GM12878 (cell line): Measurements from ENCODE around the gene SLC38A1. TPM values are rescaled to one million over a fixed set of nuclear protein-coding genes. Genes with fewer than 3 reads are reported as not detected.

ENCODE experiments used
- CBX5 ChIP-seq: sonication (generic); IDR thresholded peaks from 2 replicates; pipeline ENCODE4 v1.6.1; 2016; ENCODE audit warnings: low read depth, moderate library complexity, mild to moderate bottlenecking, inconsistent platforms
- CHD1 ChIP-seq: IDR thresholded peaks from 2 replicates; pipeline ENCODE4 v1.6.1; 2012; ENCODE audit warnings: low read depth, low read length, improper control_type of control experiment
- CHD4 ChIP-seq: fragments of 200-600 bp; sonication (generic); IDR thresholded peaks from 2 replicates; pipeline ENCODE4 v1.6.1; 2016; ENCODE audit warnings: mild to moderate bottlenecking
- CUX1 ChIP-seq: IDR thresholded peaks from 2 replicates; pipeline ENCODE4 v1.6.1; 2012; ENCODE audit warnings: improper control_type of control experiment, low read depth, low read length; ENCODE audit not compliant: insufficient replicate concordance
- ESRRA ChIP-seq: IDR thresholded peaks from 2 replicates; pipeline ENCODE4 v1.6.1; 2012; ENCODE audit warnings: mild to moderate bottlenecking, low read length, improper control_type of control experiment
- GABPA ChIP-seq: IDR thresholded peaks from 2 replicates; pipeline ENCODE4 v1.6.1; 2014; ENCODE audit warnings: antibody characterized with exemption, low read depth, mild to moderate bottlenecking, inconsistent platforms
- HDAC2 ChIP-seq: fragments of 200-600 bp; sonication (generic); IDR thresholded peaks from 2 replicates; pipeline ENCODE4 v1.6.1; 2017
- MLLT1 ChIP-seq: fragments of 450-650 bp; IDR thresholded peaks from 2 replicates; pipeline ENCODE4 v1.6.1; 2016; ENCODE audit warnings: mild to moderate bottlenecking
- MTA3 ChIP-seq: IDR thresholded peaks from 2 replicates; pipeline ENCODE4 v1.6.1; 2012; ENCODE audit warnings: low read length, inconsistent platforms, borderline replicate concordance
- NR2C2 ChIP-seq: IDR thresholded peaks from 2 replicates; pipeline ENCODE4 v1.6.1; 2011; ENCODE audit warnings: borderline replicate concordance, low read depth; ENCODE audit not compliant: control insufficient read depth, insufficient read length
- POLR2A ChIP-seq: IDR thresholded peaks from 2 replicates; pipeline ENCODE4 v1.6.1; 2011; ENCODE audit warnings: low read depth, mild to moderate bottlenecking, low read length
- RAD51 ChIP-seq: fragments of 450-650 bp; IDR thresholded peaks from 2 replicates; pipeline ENCODE4 v1.6.1; 2016; ENCODE audit warnings: moderate library complexity, mild to moderate bottlenecking, inconsistent platforms
- RCOR1 ChIP-seq: conservative IDR thresholded peaks from 2 replicates; pipeline ENCODE4 v1.6.1; 2012; ENCODE audit warnings: low read depth, low read length, improper control_type of control experiment
- RELA ChIP-seq: fragments of 450-650 bp; IDR thresholded peaks from 2 replicates; pipeline ENCODE4 v1.8.0; 2014; ENCODE audit warnings: borderline replicate concordance; ENCODE audit not compliant: partially characterized antibody
- SIN3A ChIP-seq: IDR thresholded peaks from 2 replicates; pipeline ENCODE4 v1.6.1; 2012; ENCODE audit warnings: low read depth, low read length, improper control_type of control experiment
- SMAD1 ChIP-seq: fragments of 450-650 bp; IDR thresholded peaks from 2 replicates; pipeline ENCODE4 v1.6.1; 2018; ENCODE audit warnings: mild to moderate bottlenecking, low read depth; ENCODE audit not compliant: partially characterized antibody
- SP1 ChIP-seq: IDR thresholded peaks from one replicate; pipeline ENCODE4 v1.6.1; 2011; ENCODE audit warnings: low read depth, low read length
- TARDBP ChIP-seq: IDR thresholded peaks from 2 replicates; pipeline ENCODE4 v1.6.1; 2016; ENCODE audit warnings: borderline replicate concordance
- TCF12 ChIP-seq: IDR thresholded peaks from 2 replicates; pipeline ENCODE4 v1.6.1; 2011; ENCODE audit warnings: low read depth, mild to moderate bottlenecking, low read length
- ZNF207 ChIP-seq: fragments of 450-650 bp; IDR thresholded peaks from 2 replicates; pipeline ENCODE4 v1.6.1; 2014; ENCODE audit warnings: antibody characterized with exemption, mild to moderate bottlenecking, borderline replicate concordance
- ZNF384 ChIP-seq: IDR thresholded peaks from 2 replicates; pipeline ENCODE4 v1.6.1; 2012; ENCODE audit warnings: low read depth, mild to moderate bottlenecking, low read length, improper control_type of control experiment, borderline replicate concordance
- polyA plus RNA-seq, 11 experiments: library from polyadenylated mRNA; depleted of rRNA in 4 of 11; unstranded in 6 of 11; stranded (reverse) in 5 of 11; fragments of >200 nt; fragmentation: Nextera tagmentation in 4 of 11; fragmentation: Illumina TruSeq in 1 of 11; extraction: Ambion mirVana in 4 of 11; extraction: Trizol in 1 of 11; gene quantifications; 1 replicate in 1 of 11; 2 replicates in 10 of 11; pipeline versions ENCODE4 v1.2.1 to v1.2.3, GENCODE V29; 2011 to 2016; ENCODE audit warnings: inconsistent platforms in 2 of 11, missing spikeins in 2 of 11, low read depth in 1 of 11
- total RNA-seq, 4 experiments: library from RNA; depleted of rRNA in 3 of 4; stranded (reverse); fragments of >200 nt in 3 of 4; fragmentation: Illumina TruSeq in 1 of 4; extraction: Trizol in 1 of 4; gene quantifications; 2 replicates each; pipeline versions ENCODE4 v1.2.1 to v1.2.3, GENCODE V29; 2013 to 2021
- TF ChIP-seq, protein P1 (sequence below): fragments of 450-650 bp; IDR thresholded peaks from 2 replicates; pipeline ENCODE4 v1.6.1; 2018; ENCODE audit warnings: borderline replicate concordance, mild to moderate bottlenecking; ENCODE audit not compliant: partially characterized antibody

The SLC38A1 gene
- total and polyA plus RNA-seq, 10 of the 15 experiments (the other 5 are each of a cell fraction or from before 2014, with no cell fraction given) = 38.1 to 191 (median 144) TPM

DNA sequence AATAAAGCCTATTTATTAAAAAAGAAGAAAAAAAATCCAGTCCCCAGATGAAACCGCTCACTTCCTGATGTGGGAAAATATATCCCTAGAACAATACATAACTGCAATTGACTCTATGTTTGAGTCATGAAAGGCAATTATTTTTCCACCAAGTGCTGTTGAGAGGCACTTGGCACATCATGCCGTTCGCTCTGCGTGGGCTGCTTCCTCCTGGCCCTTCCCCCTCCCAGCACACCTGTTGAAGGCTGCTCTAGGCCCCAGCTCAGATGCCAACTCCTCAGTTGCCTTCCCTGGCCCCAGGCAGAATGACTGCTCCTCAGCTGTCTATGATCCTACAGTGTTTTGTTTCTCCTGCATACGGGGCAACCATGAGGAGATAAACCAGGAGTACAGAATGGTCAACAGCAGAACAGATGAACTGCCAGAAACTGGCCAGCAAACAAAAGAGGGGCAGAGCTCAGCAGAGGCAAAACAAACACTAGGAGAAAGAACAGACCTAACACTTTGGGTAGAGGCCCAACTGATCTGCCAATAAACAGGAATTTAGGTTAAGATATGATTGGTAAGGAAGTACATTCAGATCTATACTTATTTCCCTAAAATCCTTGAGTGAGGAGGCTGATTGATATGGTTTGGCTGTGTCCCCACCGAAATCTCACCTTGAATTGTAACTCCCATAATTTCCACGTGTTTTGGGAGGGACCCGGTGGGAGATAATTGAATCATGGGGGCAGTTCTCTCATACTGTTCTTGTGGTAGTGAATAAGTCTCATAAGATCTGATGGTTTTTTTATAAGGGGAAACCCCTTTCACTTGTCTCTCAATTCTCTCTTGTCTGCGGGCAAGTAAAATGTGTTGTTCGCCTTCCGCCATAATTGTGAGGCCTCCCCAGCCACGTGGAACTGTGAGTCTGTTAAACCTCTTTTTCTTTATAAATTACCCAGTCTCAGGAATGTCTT lies 58.6 kb downstream of the SLC38A1 start (continued):
- TF ChIP-seq, protein P1, sequence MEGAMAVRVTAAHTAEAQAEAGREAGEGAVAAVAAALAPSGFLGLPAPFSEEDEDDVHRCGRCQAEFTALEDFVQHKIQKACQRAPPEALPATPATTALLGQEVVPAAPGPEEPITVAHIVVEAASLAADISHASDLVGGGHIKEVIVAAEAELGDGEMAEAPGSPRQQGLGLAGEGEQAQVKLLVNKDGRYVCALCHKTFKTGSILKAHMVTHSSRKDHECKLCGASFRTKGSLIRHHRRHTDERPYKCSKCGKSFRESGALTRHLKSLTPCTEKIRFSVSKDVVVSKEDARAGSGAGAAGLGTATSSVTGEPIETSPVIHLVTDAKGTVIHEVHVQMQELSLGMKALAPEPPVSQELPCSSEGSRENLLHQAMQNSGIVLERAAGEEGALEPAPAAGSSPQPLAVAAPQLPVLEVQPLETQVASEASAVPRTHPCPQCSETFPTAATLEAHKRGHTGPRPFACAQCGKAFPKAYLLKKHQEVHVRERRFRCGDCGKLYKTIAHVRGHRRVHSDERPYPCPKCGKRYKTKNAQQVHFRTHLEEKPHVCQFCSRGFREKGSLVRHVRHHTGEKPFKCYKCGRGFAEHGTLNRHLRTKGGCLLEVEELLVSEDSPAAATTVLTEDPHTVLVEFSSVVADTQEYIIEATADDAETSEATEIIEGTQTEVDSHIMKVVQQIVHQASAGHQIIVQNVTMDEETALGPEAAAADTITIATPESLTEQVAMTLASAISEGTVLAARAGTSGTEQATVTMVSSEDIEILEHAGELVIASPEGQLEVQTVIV = no peak
- peak; percentile 52; the same call in 1 of the 2 replicates for TF ChIP-seq POLR2A
- TF ChIP-seq MLLT1 = peak; percentile 73
- TF ChIP-seq CHD4 = no peak
- TF ChIP-seq CUX1 = peak; percentile 78
- no peak; the same call in 1 of the 2 replicates for TF ChIP-seq RAD51
- peak; percentile 74; the same call in 1 of the 2 replicates for TF ChIP-seq MTA3
- peak; percentile 32; the same call in 1 of the 2 replicates for TF ChIP-seq GABPA
- no peak for TF ChIP-seq SIN3A
- peak; percentile 99 for TF ChIP-seq TCF12
- peak; percentile 60; the same call in 1 of the 2 replicates for TF ChIP-seq CBX5
- peak; percentile 23; the same call in 1 of the 2 replicates for TF ChIP-seq ZNF384
- peak; percentile 78; the same call in 1 of the 2 replicates for TF ChIP-seq TARDBP
- peak; percentile 42 for TF ChIP-seq SP1
- no peak for TF ChIP-seq CHD1
- TF ChIP-seq ZNF207 = no peak
- no peak for TF ChIP-seq ESRRA
- peak; percentile 32 for TF ChIP-seq SMAD1
- TF ChIP-seq HDAC2 = no peak
- no peak for TF ChIP-seq RCOR1
- TF ChIP-seq RELA = peak; percentile 42
- no peak for TF ChIP-seq NR2C2
